ENCODE data around the gene TMEM25.
"Not testable (repeated sequence)": the region's sequence is repeated elsewhere in the genome, so short reads cannot be mapped to it uniquely, and the experiment has no call there.

Gene TMEM25

DNA sequence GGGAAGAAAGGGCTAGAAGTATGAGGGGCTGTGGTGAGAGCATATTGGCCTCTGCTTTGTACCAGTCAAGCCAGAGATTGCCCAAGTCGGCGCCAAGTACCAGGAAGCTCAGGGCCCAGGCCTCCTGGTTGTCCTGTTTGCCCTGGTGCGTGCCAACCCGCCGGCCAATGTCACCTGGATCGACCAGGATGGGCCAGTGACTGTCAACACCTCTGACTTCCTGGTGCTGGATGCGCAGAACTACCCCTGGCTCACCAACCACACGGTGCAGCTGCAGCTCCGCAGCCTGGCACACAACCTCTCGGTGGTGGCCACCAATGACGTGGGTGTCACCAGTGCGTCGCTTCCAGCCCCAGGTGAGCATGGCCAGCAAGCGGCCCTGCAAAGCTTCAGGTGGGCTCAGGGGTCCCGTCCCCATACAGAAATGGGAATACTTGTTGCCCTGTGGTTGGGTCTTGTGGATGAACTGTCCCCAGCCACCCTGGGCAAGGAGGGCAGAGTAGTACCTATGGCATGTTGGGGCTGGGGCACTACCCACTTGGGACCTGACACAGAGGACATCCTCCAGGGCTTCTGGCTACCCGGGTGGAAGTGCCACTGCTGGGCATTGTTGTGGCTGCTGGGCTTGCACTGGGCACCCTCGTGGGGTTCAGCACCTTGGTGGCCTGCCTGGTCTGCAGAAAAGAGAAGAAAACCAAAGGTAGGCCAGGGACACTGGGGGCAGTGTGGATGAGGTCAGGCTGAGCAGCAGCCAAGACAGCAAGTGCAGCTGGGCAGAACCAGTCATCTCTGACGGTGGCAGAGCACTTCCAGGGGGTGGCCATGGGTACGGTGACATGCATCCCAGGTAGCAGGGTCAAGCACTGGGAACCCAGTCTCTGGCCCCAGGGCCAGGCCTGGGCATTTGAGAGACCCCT, 2.1 kb downstream of the TMEM25 start:
- DNase-seq (ENCODE audit: low read depth) = no peak

DNA sequence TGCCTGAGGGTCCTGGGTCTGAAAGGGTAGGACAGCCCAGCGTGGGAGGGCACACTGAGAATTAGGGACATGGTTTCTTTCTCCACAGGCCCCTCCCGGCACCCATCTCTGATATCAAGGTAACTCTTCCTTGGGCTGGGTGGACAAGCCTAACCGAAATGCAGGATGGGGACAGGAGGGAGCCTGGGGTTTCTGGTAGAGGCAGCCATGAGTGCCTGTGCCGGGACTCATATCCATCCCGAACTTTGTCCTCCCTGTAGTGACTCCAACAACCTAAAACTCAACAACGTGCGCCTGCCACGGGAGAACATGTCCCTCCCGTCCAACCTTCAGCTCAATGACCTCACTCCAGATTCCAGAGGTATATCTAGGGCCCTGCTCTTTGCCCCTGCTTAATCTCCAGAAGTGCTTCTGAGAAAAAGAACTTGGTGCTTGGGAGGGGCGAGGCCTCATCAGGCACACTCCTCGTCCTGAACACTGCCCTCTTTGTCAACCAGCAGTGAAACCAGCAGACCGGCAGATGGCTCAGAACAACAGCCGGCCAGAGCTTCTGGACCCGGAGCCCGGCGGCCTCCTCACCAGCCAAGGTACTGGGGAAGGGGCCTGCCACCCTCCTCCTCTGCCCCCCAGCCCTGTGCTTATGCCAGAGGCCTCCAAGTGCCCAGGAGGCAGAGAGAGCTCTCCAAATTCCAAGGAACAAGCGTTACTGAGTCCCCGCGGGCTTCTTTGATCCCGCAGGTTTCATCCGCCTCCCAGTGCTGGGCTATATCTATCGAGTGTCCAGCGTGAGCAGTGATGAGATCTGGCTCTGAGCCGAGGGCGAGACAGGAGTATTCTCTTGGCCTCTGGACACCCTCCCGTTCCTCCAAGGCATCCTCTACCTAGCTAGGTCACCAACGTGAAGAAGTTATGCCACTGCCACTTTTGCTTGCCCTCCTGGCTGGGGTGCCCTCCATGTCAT, 3.1 kb downstream of the TMEM25 start:
- no peak for DNase-seq (ENCODE audit: low read depth)

DNA sequence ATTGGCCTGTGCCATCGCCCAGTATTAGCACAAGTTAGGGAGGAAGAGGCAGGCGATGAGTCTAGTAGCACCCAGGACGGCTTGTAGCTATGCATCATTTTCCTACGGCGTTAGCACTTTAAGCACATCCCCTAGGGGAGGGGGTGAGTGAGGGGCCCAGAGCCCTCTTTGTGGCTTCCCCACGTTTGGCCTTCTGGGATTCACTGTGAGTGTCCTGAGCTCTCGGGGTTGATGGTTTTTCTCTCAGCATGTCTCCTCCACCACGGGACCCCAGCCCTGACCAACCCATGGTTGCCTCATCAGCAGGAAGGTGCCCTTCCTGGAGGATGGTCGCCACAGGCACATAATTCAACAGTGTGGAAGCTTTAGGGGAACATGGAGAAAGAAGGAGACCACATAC, 4.3 kb downstream of the TMEM25 start:
- no peak for DNase-seq (ENCODE audit: low read depth)

DNA sequence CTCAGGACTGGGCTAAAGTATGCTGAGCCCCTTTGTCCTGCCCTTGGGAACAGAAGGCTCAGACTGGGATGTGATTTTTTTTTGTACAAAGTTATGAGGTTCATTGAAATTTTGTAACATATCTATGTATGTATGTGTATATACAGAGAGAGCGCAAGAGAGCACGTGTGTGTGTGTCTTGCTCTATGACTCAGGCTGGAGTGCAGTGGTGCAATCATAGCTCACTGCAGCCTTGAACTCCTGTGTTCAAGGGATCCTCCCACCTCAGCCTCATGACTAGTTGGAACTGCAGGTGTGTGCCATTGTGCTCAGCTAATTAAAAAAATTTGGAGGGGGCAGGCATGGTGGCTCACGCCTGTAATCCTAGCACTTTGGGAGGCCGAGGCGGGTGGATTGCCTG, 5.7 kb downstream of the TMEM25 start:
- no peak for DNase-seq (ENCODE audit: low read depth)

DNA sequence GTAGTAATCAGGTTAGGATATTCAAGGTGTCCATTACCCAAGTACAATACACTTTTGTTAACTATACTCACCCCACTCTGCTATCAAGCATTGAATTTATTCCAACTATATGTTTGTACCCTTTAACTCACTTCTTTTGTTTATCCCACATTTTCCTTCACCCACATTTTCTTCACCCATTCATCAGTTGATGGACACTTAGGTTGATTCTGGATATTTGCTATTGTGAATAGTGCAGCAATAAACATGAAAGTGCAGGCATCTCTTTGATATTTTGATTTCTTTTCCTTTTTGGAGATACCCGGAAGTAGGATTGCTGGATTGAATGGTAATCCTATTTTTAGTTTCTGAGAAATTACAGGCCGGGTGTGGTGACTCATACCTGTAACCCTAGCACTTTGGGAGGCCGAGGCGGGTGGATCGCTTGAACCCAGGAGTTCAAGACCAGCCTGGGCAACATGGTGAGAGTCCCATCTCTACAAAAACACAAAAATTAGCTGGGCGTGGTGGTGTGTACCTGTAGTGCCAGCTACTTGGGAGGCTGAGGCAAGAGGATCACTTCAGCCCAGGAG, 6.5 kb downstream of the TMEM25 start:
- DNase-seq (ENCODE audit: low read depth) = no peak

DNA sequence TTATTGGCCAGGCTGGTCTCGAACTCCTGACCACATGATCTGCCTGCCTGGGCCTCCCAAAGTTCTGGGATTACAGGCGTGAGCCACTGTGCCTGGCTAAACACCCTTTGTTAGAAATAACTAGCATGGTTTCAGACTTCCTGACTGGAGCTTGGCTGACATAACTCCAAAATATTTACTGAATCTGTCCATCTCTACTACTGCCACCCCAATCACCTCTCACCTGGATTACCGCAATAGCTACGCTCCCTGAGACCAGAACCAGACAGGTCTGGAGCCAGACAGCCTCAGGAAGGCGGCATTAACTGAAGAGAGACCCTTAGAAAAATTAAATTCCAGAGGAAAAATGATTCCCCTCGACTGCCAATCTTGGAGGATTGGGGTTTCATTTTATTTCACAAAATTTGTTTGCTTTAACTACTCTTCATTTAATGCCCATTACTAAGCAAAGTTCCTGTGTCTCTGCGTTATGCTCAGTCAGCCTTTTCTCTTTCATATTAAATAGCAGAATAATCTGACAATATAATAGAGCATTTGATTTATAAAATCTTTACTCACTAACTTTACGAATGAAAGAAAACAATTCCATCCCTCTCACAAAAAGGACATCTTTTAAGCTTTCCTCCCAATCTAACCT, 13.1 kb downstream of the TMEM25 start:
- DNase-seq (ENCODE audit: low read depth) = no peak

DNA sequence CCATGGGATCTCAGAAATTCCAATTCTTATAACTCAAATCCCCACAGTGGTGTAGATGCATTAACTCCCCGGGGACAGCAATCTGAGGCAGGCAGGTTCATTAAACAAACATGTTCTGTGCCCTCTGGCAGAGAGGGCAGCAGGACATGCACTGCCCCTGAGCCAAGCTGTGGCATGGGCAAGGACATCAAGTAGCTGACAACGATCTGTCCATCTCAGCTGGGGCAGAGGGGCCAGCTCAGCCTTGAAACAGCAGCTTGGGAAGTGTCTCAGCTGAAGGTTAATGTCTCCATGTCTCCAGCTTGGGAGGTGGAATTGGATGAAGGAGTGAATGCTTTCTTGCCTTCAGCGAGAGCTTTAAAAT, 13.6 kb downstream of the TMEM25 start:
- DNase-seq (ENCODE audit: low read depth) = no peak

DNA sequence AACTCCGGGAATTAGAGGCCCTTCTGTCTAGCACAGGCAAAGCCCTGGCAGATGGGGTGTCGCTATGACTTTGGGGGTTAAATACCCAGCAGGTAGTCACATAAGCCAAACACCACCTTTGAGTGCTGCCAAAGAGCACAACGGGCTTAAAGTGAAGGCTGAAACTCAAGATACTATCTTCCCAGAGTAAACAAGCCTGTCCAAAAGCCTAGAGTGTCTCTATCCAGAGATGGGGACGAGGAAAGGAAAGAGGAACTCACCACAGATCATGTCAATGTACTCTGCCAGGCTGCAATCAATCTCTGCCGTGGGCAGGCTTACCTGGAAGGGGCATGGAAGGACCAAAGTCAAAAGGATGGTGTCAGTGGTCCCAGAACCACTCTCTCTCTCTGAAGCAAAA, 14.5 kb downstream of the TMEM25 start:
- DNase-seq (ENCODE audit: low read depth) = no peak

DNA sequence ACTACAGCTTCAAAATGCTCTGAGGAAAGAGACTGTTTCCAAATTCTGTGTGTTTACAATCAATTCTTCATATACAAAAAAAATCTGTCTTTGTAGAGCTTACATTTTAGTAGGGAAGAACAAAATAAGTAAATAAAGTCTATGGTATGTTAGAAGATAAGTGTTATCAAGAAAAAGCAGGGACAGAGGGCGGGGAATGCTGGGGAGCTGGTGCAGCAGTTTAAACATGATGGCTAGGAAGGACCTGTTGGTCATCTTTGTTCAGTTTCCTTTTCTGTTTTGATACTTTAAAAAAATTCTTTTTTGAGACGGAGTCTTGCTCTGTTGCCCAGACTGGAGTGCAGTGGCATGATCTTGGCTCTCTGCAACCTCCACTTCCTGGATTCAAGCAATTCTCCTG, 16.1 kb downstream of the TMEM25 start:
- no peak for DNase-seq (ENCODE audit: low read depth)

DNA sequence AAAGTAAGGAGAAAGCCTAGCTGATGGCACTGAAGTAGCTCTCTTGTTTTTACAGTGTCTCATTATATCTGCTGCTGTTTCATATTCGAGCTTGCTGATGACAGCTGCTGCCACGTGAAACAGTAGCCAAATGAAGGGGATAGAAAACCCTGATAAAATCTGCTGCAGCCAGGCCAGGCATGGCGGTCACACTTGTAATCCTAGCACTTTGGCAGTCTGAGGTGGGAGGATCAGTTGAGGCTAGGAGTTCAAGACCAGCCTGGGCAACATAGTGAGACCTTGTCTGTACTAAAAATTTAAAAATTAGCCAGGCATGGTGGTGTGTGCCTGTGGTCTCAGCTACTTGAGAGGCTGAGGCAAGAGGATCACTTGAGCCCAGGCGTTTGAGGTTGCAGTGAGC, 21.3 kb downstream of the TMEM25 start:
- no peak for DNase-seq (ENCODE audit: low read depth)

DNA sequence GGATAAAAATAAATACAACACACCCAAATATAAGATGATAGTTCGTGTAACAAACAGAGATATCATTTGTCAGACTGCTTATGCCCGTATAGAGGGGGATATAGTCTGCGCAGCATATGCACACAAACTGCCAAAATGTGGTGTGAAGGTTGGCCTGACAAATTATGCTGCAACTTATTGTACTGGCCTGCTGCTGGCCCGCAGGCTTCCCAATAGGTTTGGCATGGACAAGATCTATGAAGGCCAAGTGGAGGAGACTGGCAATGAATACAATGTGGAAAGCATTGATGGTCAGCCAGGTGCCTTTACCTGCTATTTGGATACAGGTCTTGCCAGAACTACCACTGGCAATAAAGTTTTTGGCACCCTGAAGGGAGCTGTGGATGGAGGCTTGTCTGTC, 29.8 kb downstream of the TMEM25 start:
- no peak for DNase-seq (ENCODE audit: low read depth)

DNA sequence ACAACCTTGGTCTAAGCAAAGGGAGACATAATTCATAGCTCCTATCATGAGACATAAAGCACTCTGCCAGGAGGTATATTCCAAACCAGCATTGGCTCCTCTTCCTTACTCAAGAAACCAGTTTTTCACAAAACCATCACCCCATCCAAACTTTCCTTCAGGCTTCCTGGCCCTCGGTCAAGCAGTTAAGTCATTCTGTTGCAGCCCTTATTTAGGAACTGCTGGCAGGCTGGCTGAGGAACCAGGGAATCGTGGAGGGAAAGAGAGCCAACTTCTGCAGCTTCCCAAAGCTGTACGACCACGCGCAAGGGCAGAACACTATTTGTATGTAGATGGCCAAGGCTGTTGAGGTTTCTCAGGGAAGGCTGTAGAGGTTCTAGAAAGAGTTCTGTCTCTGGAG, 34.1 kb downstream of the TMEM25 start:
- DNase-seq (ENCODE audit: low read depth) = no peak

DNA sequence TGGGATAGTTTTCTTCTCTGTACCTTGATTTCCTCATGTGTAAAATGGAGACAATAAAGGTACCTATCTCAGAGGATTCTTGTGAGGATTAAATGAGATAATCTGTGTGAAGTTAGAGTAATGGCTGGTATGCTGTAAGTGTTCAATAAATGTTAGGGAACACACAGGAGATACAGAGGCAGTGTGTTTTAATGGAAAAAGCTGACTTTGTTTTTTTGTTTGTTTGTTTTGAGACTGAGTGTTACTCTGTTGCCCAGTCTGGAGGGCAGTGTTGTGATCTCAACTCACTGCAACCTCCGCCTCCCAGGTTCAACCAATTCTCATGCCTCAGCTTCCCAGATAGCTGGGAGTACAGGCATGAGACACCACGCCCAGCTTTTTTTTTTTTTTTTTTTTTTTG, 38.7 kb downstream of the TMEM25 start:
- DNase-seq (ENCODE audit: low read depth) = no peak

DNA sequence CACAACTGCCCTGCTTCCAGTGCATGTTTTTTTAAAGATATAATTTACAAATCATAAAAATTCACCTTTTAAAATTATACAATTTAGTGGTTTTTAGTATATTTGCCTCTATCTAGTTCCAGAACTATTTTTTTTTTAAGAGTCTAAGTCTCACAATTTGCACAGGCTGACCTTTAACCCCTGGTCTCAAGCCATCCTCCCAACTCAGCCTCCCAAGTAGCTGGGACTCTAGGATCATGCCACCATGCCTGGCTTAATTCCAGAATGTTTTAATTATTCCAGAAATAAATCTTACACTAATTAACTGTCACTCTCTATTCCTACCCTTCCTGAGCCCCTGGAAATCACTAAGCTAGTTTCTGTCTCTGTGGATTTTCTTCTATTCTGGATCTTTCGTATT, 39.8 kb downstream of the TMEM25 start:
- no peak for DNase-seq (ENCODE audit: low read depth)

DNA sequence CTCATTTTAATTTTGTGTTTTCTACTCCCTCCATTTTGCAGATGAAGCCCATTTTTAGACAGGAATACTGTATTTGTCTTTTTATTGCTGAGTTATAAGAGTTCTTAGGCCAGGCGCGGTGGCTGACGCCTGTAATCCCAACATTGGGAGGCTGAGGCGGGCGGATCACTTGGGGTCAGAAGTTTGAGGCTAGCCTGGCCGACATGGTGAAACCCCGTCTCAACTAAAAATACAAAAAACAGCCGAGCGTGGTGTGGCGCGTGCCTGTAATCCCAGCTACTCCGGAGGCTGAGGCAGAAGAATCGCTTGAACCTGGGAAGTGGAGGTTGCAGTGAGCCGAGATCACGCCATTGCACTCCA, 40.7 kb downstream of the TMEM25 start:
- DNase-seq (ENCODE audit: low read depth) = not testable (repeated sequence)

DNA sequence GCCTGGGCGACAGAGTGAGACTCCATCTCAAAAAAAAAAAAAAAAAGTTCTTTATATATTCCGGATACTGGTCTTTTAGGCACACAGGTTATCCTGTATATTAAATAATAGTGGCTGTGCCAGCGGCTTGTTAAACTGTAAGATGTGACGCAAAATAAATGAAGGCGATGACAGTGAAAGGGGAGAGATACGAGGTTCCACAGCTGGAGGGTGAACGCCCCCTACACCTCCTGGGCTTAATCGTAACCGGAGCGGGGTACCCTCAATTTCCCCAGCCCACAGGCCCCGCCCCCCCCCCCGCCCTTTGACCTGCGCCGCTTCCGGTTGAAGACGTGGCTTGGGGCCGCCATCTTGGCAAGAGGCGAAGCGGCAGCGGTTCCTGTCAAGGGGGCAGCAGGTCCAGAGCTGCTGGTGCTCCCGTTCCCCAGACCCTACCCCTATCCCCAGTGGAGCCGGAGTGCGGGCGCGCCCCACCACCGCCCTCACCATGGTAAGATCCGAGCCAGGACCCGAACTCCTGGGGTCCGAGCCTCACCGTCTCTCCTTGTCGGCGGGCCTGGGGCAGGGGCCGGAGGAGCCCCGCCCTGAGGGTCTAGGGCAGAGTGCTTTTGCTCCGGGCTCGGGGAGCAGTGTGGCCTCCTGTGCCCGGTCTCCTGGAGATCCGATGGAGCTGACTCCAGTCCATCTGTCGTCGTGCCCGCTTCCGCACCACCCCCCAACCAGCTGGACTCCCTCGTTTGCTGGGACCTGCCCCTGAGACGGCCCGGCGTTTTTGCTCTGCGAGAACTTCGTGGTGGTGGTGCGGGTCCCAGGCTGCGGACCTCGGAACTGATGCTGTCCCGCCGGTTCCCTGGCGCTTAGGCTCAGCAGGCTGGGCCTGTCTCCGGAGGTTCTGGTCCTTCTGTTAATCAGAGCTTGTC, 41.3 kb downstream of the TMEM25 start, which contains the start of gene ARCN1:
Gene ARCN1, plus strand, starts transcription at position 349 of the 920 bp plus-strand sequence. Its CDS starts 139 bp downstream, at position 488.
- peak; percentile 75 for DNase-seq (ENCODE audit: low read depth)

DNA sequence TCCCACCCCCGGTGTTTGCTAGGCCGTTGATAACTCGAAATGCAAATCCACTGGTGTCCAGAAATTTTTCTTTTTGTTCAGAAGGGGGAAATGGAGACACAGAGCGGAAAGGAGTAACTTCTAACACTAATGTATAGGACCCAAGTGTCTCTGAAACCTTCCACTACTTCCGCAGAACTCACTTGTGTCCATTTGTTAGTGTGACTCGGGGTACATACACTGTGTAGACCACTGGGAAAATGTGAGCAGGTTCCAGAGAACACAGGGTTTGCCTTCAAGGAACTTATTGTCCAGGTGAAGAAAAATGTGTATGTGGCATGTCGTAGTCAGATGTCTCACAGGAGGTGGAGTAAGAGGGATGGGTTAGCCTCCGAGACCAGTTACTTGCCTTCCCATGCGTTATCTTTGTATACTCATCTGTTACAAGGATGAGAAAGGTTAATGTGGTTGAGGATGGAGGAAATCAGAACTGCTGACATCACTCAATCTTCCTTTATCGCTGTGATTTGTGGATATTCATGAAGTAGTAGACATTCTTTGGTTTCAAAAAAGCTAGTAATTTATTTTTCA, 42.1 kb downstream of the TMEM25 start:
- DNase-seq (ENCODE audit: low read depth) = peak; percentile 7

DNA sequence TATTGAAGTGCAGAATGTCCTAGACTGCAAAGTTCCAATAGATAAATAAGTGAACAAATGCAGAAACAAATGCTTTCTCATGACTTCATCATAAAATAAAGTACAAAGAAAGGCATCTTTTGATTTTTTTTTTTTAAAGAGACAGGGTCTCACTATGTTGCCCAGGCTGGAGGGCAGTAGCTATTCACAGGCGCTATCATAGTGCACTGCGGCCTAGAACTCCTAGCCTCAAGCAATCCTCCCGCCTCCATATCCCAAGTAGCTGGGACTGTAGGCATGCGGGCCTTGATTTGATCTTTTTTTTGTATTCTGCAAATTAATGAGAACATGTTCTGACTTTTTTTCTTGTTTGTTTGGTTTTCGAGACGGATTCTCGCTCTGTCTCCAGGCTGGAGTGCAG, 43.6 kb downstream of the TMEM25 start:
- no peak for DNase-seq (ENCODE audit: low read depth)

DNA sequence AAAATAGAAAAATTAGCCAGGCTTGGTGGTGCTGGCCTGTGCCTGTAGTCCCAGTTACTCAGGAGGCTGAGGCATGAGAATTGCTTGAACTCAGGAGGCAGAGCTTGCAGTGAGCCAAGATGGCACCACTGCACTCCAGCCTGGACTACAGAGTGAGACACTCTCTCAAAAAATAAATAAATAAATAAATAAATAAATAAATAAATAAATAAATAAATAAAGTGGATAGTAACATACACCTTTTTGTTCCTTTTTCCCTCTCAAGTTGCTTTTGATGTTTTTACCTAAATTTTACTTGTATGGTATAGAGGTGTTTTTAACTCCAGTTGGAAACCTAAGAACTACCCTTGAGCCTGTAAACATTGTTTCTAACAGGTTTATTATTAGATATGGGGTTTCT, 47.0 kb downstream of the TMEM25 start:
- not testable (repeated sequence) for DNase-seq (ENCODE audit: low read depth)

DNA sequence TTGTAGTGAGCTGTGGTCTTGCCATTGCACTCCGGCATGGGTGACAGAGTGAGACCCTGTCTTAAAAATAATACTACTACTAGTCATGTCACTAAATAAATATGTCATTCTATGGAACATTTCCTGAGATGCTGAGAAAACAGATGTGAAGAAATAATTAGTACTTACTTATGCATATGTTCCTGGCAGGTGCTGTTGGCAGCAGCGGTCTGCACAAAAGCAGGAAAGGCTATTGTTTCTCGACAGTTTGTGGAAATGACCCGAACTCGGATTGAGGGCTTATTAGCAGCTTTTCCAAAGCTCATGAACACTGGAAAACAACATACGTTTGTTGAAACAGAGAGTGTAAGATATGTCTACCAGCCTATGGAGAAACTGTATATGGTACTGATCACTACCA, 50.1 kb downstream of the TMEM25 start:
- no peak for DNase-seq (ENCODE audit: low read depth)

All from activated T-cell treated with anti-CD3 and anti-CD28 coated beads for 24 hours (primary cell).